ENCODE data around the gene OPA1. TPM values are rescaled to one million over a fixed set of nuclear protein-coding genes. Genes with fewer than 3 reads are reported as not detected.

OPA1 gene
- total RNA-seq, 1 experiment from 2014 or later, result 72.0 TPM

DNA sequence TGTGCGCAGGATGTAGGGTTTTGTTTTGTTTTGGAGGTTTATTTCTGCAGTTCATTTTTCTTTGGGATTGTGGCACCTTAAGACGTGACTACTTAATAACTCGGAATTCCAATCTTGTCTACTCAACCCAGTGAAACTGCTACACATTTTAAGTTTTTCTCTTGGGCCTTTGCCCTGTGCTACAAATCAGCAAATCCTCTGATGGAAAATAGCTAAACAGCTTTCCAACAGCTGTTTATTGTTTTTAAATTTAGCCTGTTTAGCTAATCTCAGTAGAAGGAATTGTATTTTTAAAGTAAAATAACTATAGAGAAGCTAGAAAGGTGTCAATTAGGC is 48.4 kb downstream of the OPA1 start:
- Histone ChIP-seq H4K20me1 (ENCODE audit: insufficient read depth) (no peaks in the 10 kb centered on the region; the same call in 1 of the 2 replicates), H3K4me1 (ENCODE audit: control insufficient read depth in 1 of 2, insufficient read depth in 2 of 2, low read length in 2 of 2) (no peaks in the 10 kb centered on the region), H3K79me2 (ENCODE audit: insufficient read depth, low read length) (0 out of 2 replicates have a peak, but pooled peaks cover 3% of the 10 kb centered on the region), H3K36me3 (ENCODE audit: control insufficient read depth in 1 of 2, insufficient read depth in 2 of 2, low read length in 2 of 2) (peaks cover 32 to 35% of the 10 kb centered on the region in 2 experiments), H3K9me2 (ENCODE audit: insufficient read depth) (no peaks in the 10 kb centered on the region), H3K27me3 (ENCODE audit: insufficient read depth, low read length) (no peaks in the 10 kb centered on the region), H3K9ac (ENCODE audit: low read length) (no peak overlapping the region), H3K4me2 (ENCODE audit: low read length) (no peak overlapping the region), H3K27ac (ENCODE audit: low read depth, low read length) (no peak overlapping the region), H2AFZ (ENCODE audit: low read depth, low read length, poor library complexity, severe bottlenecking) (no peak overlapping the region), H3K9me3 (ENCODE audit: control insufficient read depth in 1 of 2, insufficient read depth in 1 of 2, low read depth in 1 of 2, low read length in 2 of 2) (no peaks in the 10 kb centered on the region), H3K4me3 (replicated peaks in 1 of 2; ENCODE audit: low read depth in 1 of 2, low read length in 2 of 2) (no peak overlapping the region)
- RAD21 ChIA-PET (ENCODE audit: low non-redundant PET in 1 of 2, low total read pairs in 2 of 2, uncharacterized antibody in 2 of 2, unreplicated experiment in 2 of 2), result no interaction called here
- intact Hi-C loops (cut with micrococcal nuclease), result no loop called here
- POLR2A ChIA-PET, result no interaction called here
- TF ChIP-seq SRF (IDR thresholded peaks at IDR 0.05; ENCODE audit: low read depth) (no peak), TCF7L2 (IDR thresholded peaks at IDR 0.05; ENCODE audit: borderline replicate concordance, extremely low read depth, insufficient read depth, insufficient read length) (no peak), YY1 (IDR thresholded peaks at IDR 0.05; ENCODE audit: extremely low read depth, insufficient replicate concordance, low read depth, low read length) (no peak), EZH2 (IDR thresholded peaks at IDR 0.05) (no peak), SIN3A (IDR thresholded peaks at IDR 0.05; ENCODE audit: low read depth) (no peak), CBX3 (IDR thresholded peaks at IDR 0.05; ENCODE audit: low read depth) (no peak), ZNF274 (IDR thresholded peaks at IDR 0.05; ENCODE audit: low read depth, low read length) (no peak), FOSL1 (IDR thresholded peaks at IDR 0.05; ENCODE audit: low read depth) (no peak), CTCF (IDR thresholded peaks at IDR 0.05 in 2 of 3, conservative IDR thresholded peaks at IDR 0.05 in 1 of 3; ENCODE audit: borderline replicate concordance in 1 of 3, insufficient read depth in 1 of 3, low read depth in 2 of 3, low read length in 2 of 3) (no peak), POLR2A (IDR thresholded peaks at IDR 0.05; ENCODE audit: borderline replicate concordance, extremely low read depth, insufficient read depth, insufficient read length) (no peak), MAX (IDR thresholded peaks at IDR 0.05) (no peak), CEBPB (IDR thresholded peaks at IDR 0.05; ENCODE audit: low read depth) (no peak), POLR2AphosphoS5 (IDR thresholded peaks at IDR 0.05; ENCODE audit: low read depth, low read length) (no peak), ZFX (IDR thresholded peaks at IDR 0.05) (no peak), EGR1 (IDR thresholded peaks at IDR 0.05; ENCODE audit: low read depth) (no peak)
- no peak for ATAC-seq
- CTCF ChIA-PET, result no interaction called here
- no TSS peak for BruUV-seq (replicated peaks)
- DNase-seq (ENCODE audit: low read depth, low spot score), result no peak

Data from HCT116 (cell line).